T-helper 17 cell (primary cell): ENCODE results near the gene TPM2. TPM values are rescaled to one million over a fixed set of nuclear protein-coding genes. Genes with fewer than 3 reads are reported as not detected.

Experiments used
- ATAC-seq: fragments of 150-1000 bp; cut with Tn5 transposase; 2 replicates; pipeline ENCODE4 v1.10.0; 2021; ENCODE audit warnings: mild to moderate bottlenecking, moderate library complexity
- DNase-seq, 3 donors: peaks; one replicate each; pipeline versions ENCODE4 v3.0.0 to v3.0.0-alpha.2; 2020 to 2021
- H3K9me3 ChIP-seq: one replicate; pipeline ENCODE4 v1.7.0; 2013; ENCODE audit warnings: low read length, mild to moderate bottlenecking; ENCODE audit not compliant: control insufficient read depth, poor library complexity, severe bottlenecking
- H3K27ac Mint-ChIP-seq: one replicate; pipeline ENCODE4 v1.8.0; 2022; ENCODE audit warnings: mild to moderate bottlenecking, moderate library complexity, mixed read lengths
- H3K27me3 Mint-ChIP-seq: one replicate; pipeline ENCODE4 v1.8.0; 2022; ENCODE audit warnings: mixed read lengths
- H3K36me3 Mint-ChIP-seq: one replicate; pipeline ENCODE4 v1.8.0; 2022; ENCODE audit warnings: low read depth, mixed read lengths
- H3K4me1 Mint-ChIP-seq: one replicate; pipeline ENCODE4 v1.8.0; 2022; ENCODE audit warnings: mild to moderate bottlenecking, mixed read lengths
- H3K4me3 Mint-ChIP-seq: one replicate; pipeline ENCODE4 v1.8.0; 2022; ENCODE audit warnings: mild to moderate bottlenecking, moderate library complexity, mixed read lengths
- total RNA-seq, 4 donors: library from RNA in 2 of 4; stranded (reverse) in 2 of 4; gene quantifications; one replicate each; pipeline ENCODE4 v1.2.3 and lab custom pipeline; 2022 to 2026

Gene TPM2
- total RNA-seq, 2 donors from 2014 or later, result 29.2 to 33.9 TPM

DNA sequence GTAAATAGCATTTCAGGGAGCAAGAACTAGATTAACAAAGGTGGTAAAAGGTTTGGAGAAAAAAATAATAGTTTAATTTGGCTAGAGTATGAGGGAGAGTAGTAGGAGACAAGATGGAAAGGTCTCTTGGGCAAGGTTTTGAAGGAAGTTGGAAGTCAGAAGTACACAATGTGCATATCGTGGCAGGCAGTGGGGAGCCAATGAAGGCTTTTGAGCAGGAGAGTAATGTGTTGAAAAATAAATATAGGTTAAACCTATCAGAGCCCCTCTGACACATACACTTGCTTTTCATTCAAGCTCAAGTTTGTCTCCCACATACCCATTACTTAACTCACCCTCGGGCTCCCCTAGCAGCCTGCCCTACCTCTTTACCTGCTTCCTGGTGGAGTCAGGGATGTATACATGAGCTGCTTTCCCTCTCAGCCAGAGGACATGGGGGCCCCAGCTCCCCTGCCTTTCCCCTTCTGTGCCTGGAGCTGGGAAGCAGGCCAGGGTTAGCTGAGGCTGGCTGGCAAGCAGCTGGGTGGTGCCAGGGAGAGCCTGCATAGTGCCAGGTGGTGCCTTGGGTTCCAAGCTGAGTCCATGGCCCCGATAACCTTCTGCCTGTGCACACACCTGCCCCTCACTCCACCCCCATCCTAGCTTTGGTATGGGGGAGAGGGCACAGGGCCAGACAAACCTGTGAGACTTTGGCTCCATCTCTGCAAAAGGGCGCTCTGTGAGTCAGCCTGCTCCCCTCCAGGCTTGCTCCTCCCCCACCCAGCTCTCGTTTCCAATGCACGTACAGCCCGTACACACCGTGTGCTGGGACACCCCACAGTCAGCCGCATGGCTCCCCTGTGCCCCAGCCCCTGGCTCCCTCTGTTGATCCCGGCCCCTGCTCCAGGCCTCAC, 16.3 kb downstream of the TPM2 start, which contains the start of gene CA9:
CA9 (plus strand) TSS at position 797 of the 893 bp plus-strand sequence; CDS start at position 829, 32 bp downstream.
- peak within 1 kb of the TSS; percentile 81 for H3K4me3 Mint-ChIP-seq
- DNase-seq (no peak), ATAC-seq (no peak)
- H3K36me3 Mint-ChIP-seq, result no peaks in the 10 kb centered on the region
- H3K27me3 Mint-ChIP-seq, result no peaks in the 10 kb centered on the region
- peak within 1 kb of the TSS; percentile 6 for H3K27ac Mint-ChIP-seq
- peaks cover 21% of the 10 kb centered on the region for H3K4me1 Mint-ChIP-seq
- no peaks in the 10 kb centered on the region for H3K9me3 ChIP-seq

DNA sequence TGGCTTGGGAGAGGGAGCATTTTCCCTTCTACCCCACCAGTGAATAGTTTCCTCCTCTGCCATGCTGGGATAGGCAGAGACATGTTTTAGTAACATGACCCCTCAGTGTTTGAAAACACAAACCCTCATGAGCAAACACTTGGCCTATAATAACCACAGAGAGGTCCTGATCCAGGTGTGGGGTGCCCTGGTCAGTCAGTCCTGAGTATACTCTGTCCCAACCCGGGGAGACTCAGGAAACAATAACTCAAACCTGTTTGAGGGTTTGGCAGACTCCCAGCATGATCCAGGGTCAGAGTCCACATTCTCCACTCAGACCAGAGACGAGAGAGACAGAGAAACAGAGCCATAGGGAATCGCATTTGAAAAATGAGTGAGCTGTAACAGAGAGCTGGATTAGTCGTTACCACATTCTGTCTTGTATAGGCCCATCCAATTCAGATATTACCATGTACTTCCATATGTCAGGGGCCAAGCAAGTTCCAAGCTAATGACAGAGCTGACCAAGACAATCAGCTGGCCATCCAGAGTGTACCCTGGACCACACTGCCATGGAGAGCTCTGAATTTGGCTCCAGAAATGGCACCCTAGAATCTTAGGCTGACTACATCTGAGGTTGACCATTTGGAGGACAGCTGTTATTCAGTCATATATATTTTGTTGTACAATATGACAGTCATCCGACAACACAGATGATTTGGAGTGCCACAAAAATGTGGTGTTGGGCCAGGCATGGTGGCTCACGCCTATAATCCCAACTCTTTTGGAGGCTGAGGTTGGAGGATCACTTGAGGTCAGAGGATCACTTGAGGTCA, 20.2 kb downstream of the TPM2 start:
- no peak overlapping the region for H3K4me3 Mint-ChIP-seq
- no peak overlapping the region for H3K27ac Mint-ChIP-seq
- no peaks in the 10 kb centered on the region for H3K9me3 ChIP-seq
- DNase-seq (no peak), ATAC-seq (no peak)
- no peaks in the 10 kb centered on the region for H3K36me3 Mint-ChIP-seq
- no peaks in the 10 kb centered on the region for H3K27me3 Mint-ChIP-seq
- peaks cover 25% of the 10 kb centered on the region for H3K4me1 Mint-ChIP-seq

DNA sequence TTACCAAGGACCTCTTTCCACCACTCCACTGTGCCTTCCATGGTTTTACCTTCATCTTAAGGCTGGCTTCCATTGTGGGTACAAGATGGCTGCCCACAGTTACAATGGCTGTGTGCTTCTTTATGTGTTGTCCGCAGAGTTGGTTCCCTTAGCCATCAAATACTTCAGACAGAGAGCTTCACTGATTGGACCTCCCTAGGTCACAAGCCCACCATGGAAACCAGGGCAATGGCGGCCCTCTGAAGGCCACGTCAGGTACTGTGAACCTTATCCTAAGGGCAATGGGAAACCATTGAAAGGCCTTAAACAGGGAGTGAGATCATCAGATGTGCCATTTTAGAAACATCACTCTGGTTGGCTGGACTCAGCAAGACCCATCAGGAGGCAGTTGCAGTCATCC, 21.8 kb downstream of the TPM2 start:
- H3K4me1 Mint-ChIP-seq, result peaks cover 25% of the 10 kb centered on the region

DNA sequence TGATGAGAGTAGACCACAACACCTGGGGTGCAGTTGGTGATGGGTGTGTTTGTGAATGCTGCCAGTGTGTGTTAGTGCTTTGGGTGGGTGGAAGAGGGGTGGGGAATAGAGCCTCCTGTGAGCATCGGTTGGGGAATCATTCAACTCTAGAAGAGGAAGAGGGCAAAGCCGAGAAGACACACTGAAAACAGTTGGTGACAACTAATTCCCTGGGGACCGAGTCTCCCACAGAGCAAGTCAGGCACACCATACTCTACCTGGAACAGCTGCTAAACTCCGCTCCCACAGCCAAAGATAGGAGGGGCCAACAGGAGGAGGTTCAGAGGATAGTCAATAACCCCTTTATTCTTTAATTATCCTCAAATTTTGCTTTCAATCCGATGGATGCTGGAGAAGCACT, 23.2 kb downstream of the TPM2 start:
- Mint-ChIP-seq H3K4me1 (peaks cover 36% of the 10 kb centered on the region), H3K4me3 (no peak overlapping the region), H3K27ac (peak overlapping the region; percentile 98), H3K27me3 (no peaks in the 10 kb centered on the region), H3K36me3 (no peaks in the 10 kb centered on the region)
- ATAC-seq (no peak), DNase-seq (no peak)
- H3K9me3 ChIP-seq, result no peaks in the 10 kb centered on the region

More for the DNA sequence above, 21.8 kb downstream of the TPM2 start:
- Mint-ChIP-seq H3K27me3 (no peaks in the 10 kb centered on the region), H3K36me3 (no peaks in the 10 kb centered on the region), H3K4me3 (no peak overlapping the region), H3K27ac (no peak overlapping the region)
- DNase-seq (no peak), ATAC-seq (no peak)
- no peaks in the 10 kb centered on the region for H3K9me3 ChIP-seq

DNA sequence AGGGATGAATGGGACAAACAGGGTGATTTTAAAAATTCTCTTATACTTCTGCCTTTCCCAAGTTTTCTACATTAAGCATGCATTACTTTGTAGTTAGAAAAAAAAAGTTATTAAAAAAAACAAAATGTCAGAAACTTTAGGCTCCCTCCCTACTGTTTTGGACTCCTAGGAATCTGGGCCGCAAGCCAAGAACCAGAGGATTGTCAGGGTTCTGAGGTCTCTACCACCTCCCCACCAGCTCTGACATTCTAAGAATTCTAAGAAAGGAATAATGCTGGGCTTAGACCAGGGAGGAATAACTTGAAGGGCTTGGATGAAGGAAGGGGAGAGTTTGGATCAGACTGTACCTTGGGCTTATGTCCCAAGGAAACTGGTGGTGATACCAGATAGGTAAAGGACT, 23.7 kb downstream of the TPM2 start:
- ATAC-seq (no peak), DNase-seq (no peak)
- H3K9me3 ChIP-seq, result no peaks in the 10 kb centered on the region
- Mint-ChIP-seq H3K27ac (peak overlapping the region; percentile 98), H3K4me1 (peaks cover 37% of the 10 kb centered on the region), H3K27me3 (no peaks in the 10 kb centered on the region), H3K4me3 (peak overlapping the region; percentile 19), H3K36me3 (no peaks in the 10 kb centered on the region)

DNA sequence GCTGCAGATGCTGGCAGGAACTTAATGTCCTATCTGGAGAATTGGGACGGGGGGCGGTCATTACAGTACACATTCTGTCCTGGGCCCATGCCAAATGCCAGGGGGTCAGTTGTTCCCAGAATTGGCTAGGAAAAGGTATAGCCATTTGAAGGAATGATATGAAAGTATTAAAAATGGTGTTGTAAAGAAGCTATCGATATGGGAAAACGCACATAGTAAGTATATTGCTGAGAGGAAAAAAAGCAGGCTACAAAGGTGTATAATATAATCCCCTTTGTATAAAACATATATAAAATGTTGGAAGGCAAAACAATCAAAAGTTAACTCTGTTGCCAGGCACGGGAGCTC, 24.3 kb downstream of the TPM2 start:
- H3K36me3 Mint-ChIP-seq, result no peaks in the 10 kb centered on the region
- ATAC-seq, result no peak
- no peaks in the 10 kb centered on the region for H3K9me3 ChIP-seq
- DNase-seq, result no peak
- peaks cover 41% of the 10 kb centered on the region for H3K4me1 Mint-ChIP-seq
- H3K27me3 Mint-ChIP-seq, result no peaks in the 10 kb centered on the region
- peak overlapping the region; percentile 98 for H3K27ac Mint-ChIP-seq
- peak overlapping the region; percentile 91 for H3K4me3 Mint-ChIP-seq

DNA sequence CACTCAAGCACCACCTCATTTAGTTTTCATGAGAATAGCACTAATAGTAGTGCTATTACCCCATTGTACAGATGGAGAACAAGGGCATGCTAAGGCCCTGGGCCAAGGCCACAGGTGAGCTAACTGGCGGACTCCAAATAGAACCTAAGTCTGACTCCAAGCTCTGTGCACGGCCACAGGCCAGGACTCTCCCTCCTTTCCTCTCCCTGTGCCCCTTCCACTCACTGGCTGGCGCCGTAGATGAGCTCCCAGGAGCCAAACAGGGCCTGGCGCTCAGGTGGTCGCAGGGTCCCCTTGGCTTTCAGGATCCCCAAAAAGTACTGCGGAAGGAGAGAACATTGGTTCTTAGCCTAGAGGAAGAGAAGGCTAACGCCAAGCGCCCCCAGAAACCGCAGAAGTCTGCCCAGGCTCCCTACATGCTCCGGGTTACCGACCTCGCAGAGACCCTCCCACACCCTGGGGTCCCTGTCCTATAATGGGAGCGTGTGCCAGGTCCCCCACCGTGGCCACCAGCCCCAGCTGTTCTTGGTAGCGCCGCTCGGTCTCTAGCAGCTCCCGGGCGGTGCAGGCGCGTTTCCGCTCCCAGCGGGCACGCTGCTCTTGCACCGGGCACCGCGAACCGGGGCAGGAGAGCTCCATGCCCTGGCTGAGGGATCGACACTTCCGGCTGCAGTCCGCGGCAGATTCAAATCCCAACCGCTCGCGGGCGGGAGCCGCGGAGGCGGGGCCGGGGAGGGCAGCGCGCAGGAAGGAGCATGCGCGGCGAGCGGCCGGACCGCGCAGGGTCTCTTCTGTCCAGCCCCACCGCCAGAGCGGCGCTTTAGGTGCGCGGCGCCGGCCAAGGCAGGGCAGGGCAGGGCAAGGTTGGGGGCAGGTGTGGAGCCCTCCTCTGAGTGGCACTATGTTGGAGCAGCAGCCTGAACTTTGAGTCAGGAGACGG, 24.9 kb downstream of the TPM2 start, which contains the start of gene ARHGEF39:
ARHGEF39 (minus strand) TSS at position 665 of the 940 bp plus-strand sequence; CDS start at position 639, 26 bp downstream.
- peaks cover 46% of the 10 kb centered on the region for H3K4me1 Mint-ChIP-seq
- H3K36me3 Mint-ChIP-seq, result no peaks in the 10 kb centered on the region

DNA sequence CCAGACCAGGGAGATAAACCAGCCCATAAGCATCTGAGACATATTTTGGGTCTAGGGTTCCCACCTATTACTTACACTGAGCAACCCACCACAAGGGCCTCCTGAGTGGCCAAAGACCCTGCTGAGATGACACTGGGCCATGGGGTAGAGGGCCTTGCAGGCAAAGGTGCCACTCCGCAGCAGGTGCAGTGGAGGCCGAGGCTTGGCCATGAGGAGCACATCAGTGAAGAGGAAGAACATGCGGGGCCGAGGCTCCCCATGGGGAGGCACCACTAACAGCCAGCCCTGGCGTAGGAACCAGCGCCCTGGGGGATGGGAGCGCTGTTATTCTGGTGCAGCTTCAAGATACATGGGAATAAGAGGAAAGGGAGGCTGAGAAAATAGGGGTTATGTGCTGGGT, 27.3 kb downstream of the TPM2 start:
- H3K36me3 Mint-ChIP-seq, result no peaks in the 10 kb centered on the region
- ATAC-seq (no peak), DNase-seq (no peak)
- H3K4me3 Mint-ChIP-seq, result peak overlapping the region; percentile 89
- peaks cover 59% of the 10 kb centered on the region for H3K4me1 Mint-ChIP-seq
- H3K9me3 ChIP-seq, result no peaks in the 10 kb centered on the region
- H3K27ac Mint-ChIP-seq, result peak overlapping the region; percentile 98
- H3K27me3 Mint-ChIP-seq, result no peaks in the 10 kb centered on the region

More for the DNA sequence above, 24.9 kb downstream of the TPM2 start, which contains the start of gene ARHGEF39:
- DNase-seq, result peak; percentile 40 to 61 (median 61)
- ATAC-seq, result peak; percentile 47
- H3K27ac Mint-ChIP-seq, result peak within 1 kb of the TSS; percentile 98
- H3K9me3 ChIP-seq, result no peaks in the 10 kb centered on the region
- no peaks in the 10 kb centered on the region for H3K27me3 Mint-ChIP-seq
- H3K4me3 Mint-ChIP-seq, result peak within 1 kb of the TSS; percentile 91

DNA sequence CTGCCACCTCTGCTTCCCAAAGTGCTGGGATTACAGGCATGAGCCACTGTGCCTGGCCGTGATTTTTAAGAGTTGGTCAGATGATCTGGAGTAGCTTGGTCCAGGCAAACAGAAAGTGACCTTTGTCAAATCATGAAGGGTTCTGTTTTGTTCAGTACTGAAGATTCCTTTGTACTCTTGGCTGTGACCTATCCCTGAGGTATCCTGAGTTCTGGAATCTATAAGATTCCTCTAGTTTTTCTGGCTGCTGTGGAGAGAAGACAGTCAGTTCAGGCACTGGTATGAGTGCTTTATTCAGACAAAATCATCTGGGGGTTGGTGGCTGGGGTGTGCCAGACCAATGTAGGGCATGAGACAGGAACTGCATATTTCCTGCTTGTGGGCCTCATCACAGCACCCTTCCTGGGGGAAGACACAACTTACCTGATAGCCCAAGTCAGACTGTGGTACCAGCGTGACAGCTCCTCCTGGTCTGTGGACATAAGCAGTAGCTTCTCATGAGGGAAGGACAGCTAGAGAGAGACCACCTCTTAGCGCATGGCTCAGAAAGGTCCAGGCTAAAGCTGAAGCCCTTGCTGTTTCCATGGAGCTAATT, 27.9 kb downstream of the TPM2 start:
- Mint-ChIP-seq H3K36me3 (no peaks in the 10 kb centered on the region), H3K27ac (peak overlapping the region; percentile 98)
- ATAC-seq, result peak; percentile 55

DNA sequence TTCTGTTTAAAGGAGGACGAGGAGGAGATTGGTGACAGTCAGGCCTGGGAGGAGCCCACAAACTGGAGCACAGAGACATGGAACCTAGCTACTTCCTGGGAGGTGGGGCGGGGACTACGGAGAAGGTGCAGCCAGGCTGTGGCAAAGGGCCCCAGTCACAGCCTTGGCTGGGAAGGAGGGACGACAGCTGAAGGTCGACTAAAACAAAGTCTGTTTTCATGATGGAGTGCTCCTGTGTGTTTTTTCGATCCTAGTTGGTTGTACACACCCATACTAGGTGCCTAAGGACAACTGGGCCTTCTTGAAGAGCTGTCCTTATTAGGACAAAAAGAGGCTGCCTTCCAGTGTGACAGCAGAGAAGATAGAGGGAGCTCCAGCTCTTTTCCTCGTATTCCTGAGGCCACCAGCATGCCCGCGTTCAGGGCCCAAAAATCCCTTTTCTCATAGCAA, 28.7 kb downstream of the TPM2 start:
- no peaks in the 10 kb centered on the region for H3K27me3 Mint-ChIP-seq
- ATAC-seq (no peak), DNase-seq (no peak)
- H3K4me1 Mint-ChIP-seq, result peaks cover 70% of the 10 kb centered on the region
- H3K27ac Mint-ChIP-seq, result peak overlapping the region; percentile 98
- H3K4me3 Mint-ChIP-seq, result peak overlapping the region; percentile 84
- H3K9me3 ChIP-seq, result no peaks in the 10 kb centered on the region
- H3K36me3 Mint-ChIP-seq, result no peaks in the 10 kb centered on the region

More for the DNA sequence above, 27.9 kb downstream of the TPM2 start:
- DNase-seq, result peak; percentile 45 to 61 (median 59)
- H3K9me3 ChIP-seq, result no peaks in the 10 kb centered on the region
- H3K4me1 Mint-ChIP-seq, result peaks cover 65% of the 10 kb centered on the region
- peak overlapping the region; percentile 89 for H3K4me3 Mint-ChIP-seq
- H3K27me3 Mint-ChIP-seq, result no peaks in the 10 kb centered on the region

DNA sequence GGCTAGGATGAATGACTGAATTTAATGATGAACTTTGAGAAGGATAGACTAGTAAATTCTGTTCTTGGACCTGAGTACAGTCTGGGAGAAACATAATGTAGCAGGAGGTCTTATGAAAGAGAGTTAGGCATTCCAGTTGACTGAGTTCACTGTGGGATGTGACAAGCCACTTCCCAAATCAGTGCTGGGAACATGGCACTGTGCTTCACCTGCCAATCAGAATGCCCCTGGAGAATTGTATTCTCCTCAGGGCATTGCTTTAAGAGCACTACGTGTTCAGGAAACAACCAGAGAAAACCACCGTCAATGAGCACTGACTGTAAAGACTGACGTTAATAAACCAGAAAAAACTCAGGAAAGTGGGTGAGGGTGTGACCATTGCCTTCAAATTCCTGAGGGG, 30.4 kb downstream of the TPM2 start:
- DNase-seq (no peak), ATAC-seq (no peak)
- peaks cover 64% of the 10 kb centered on the region for H3K4me1 Mint-ChIP-seq
- H3K36me3 Mint-ChIP-seq, result no peaks in the 10 kb centered on the region
- H3K27me3 Mint-ChIP-seq, result no peaks in the 10 kb centered on the region
- no peaks in the 10 kb centered on the region for H3K9me3 ChIP-seq
- H3K27ac Mint-ChIP-seq, result peak overlapping the region; percentile 98
- peak overlapping the region; percentile 84 for H3K4me3 Mint-ChIP-seq

DNA sequence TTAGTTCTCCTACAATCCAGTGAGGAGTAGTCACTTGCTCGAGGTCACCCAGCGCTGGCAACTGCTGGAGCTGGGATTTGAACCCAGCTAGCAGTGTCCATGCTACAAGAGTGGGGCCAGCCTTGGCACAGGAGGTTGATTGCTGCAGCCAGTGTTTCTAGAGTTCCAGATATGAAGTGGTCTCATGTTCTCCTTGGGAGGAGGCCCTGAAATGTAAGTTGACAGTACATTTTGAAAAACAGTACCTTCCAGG, 30.8 kb downstream of the TPM2 start:
- peak overlapping the region; percentile 84 for H3K4me3 Mint-ChIP-seq
- no peaks in the 10 kb centered on the region for H3K27me3 Mint-ChIP-seq
- ATAC-seq, result no peak
- H3K9me3 ChIP-seq, result no peaks in the 10 kb centered on the region
- no peak for DNase-seq
- H3K36me3 Mint-ChIP-seq, result no peaks in the 10 kb centered on the region
- peaks cover 64% of the 10 kb centered on the region for H3K4me1 Mint-ChIP-seq
- peak overlapping the region; percentile 98 for H3K27ac Mint-ChIP-seq
